HG02588 (cell line): ENCODE measurements around the gene TRIM34.
"Not testable (repeated sequence)": the region's sequence is repeated elsewhere in the genome, so short reads cannot be mapped to it uniquely, and the experiment has no call there.

Experiments used
- ATAC-seq: cut with Tn5 transposase; IDR thresholded peaks from one replicate; pipeline ENCODE4 v1.9.1; 2021; ENCODE audit warnings: mild to moderate bottlenecking, moderate library complexity; ENCODE audit not compliant: unreplicated experiment

Gene TRIM34, protein sequence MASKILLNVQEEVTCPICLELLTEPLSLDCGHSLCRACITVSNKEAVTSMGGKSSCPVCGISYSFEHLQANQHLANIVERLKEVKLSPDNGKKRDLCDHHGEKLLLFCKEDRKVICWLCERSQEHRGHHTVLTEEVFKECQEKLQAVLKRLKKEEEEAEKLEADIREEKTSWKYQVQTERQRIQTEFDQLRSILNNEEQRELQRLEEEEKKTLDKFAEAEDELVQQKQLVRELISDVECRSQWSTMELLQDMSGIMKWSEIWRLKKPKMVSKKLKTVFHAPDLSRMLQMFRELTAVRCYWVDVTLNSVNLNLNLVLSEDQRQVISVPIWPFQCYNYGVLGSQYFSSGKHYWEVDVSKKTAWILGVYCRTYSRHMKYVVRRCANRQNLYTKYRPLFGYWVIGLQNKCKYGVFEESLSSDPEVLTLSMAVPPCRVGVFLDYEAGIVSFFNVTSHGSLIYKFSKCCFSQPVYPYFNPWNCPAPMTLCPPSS

DNA sequence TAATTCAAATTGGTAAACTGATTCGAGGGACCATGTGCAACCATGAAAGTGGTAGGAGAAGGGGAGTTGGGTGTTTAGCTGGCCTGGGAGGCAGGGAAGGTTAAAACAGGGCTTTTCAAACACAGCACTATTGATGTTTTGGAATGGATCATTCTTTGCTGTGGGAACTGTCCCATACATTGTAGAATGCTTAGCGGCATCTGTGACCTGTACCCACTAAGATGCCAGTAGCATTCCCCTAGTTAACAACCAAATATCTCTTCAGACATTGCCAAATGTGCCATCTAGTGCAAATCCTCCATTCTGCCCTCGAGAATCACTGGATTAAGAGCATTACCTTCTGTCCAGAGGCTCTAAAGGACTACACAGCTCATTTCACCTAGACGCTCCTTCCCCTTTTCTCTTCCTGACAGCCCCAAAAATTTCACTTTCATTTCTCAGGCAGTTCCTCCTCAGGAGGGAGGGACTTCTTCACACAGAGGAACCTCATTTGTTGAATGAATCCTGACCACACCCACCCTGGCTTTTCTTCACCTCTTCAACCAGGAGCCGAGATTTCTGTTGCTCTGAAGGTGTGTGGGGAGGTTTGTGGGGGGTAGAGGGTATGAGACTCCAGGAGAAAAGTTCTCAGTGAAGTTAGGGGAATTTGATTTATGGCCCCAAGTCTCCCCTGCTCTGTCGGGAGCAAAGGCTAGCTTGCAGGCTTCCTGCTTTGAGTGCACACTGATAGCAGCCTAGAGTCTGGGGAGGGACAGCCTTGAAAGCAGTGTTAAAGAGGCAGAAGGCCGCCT is at the start of gene TRIM34:
Gene TRIM34, plus strand, starts transcription at position 513 of the 791 bp plus-strand sequence. CDS start 7,331 bp downstream, outside the sequence.
- peak; percentile 98 for ATAC-seq

DNA sequence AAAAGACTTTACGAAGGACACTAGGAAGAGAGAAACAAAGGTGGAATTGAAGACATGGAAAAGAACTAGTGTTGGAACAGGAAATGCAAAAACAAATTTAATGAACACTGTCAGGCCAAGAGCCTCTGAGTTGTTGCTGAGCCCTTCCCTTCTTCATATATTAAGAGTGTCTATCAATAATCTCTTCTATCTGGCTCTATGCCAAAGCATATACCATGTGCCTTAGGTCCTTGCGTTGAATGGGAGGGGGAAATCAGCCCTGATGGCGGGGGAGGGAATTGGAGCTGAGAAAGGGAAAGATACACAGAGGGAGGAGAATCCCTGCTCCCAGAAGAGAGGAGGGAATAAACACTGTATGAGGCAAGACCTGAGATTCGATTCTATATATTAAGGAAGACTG is 49.6 kb upstream of the TRIM34 start:
- no peak for ATAC-seq

DNA sequence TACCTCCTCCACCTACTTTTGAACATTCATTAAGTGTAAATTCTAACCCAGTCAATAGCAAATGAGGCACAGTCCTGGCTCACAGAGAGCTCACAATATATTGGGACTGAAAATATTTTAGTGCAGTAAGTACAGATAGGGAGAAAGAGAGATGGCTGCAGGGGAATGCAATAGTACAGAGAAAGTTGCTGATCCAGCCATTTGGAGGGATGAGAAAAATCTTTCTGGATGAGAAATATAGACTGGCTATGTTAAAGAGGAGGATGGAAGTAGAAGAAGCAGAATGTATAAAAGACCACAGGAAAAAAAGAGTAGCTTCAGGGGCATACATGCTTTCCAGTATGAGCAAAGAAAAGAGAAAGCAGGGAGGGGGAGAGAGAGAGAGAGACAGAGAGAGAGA is 47.7 kb upstream of the TRIM34 start:
- ATAC-seq: no peak

DNA sequence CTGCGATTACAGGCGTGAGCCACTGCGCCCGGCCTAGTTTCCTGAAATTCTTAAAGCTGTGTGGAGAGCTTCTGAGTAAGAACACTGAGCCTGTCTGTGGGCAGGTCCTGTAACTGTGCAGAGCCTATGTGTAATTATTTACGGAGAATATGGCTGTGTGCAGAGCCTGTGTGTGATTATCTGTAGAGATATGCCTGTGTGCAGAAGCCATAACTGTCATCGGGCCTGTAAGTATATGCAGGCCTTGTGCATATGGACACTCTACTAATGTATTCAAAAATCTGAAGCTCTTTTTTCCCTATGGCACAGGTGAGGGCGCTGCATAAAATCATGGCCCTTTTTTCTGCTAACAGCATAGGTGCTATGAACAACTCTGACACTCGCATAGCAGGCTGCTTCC is 44.2 kb upstream of the TRIM34 start, which contains the start of gene OR52B6:
Gene OR52B6, plus strand, starts transcription at position 301 of the 400 bp plus-strand sequence. Its CDS starts 0 bp downstream, at position 301.
- ATAC-seq: no peak

DNA sequence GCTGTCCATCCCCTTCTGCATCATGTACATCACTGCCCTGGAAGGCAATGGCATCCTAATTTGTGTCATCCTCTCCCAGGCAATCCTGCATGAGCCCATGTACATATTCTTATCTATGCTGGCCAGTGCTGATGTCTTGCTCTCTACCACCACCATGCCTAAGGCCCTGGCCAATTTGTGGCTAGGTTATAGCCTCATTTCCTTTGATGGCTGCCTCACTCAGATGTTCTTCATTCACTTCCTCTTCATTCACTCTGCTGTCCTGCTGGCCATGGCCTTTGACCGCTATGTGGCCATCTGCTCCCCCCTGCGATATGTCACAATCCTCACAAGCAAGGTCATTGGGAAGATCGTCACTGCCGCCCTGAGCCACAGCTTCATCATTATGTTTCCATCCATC is 43.8 kb upstream of the TRIM34 start:
- no peak for ATAC-seq

DNA sequence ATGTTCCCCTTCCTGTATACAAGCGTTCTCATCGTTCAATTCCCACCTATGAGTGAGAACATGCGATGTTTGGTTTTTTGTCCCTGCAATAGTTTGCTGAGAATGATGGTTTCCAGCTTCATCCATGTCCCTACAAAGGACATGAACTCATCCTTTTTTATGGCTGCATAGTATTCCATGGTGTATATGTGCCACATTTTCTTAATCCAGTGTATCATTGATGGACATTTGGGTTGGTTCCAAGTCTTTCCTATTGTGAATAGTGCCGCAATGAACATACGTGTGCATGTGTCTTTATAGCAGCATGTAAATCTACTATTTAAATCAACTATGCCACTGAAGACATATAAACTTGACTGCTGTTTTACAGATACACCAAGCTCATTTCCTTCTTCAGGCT is 40.3 kb upstream of the TRIM34 start:
- ATAC-seq: not testable (repeated sequence)

DNA sequence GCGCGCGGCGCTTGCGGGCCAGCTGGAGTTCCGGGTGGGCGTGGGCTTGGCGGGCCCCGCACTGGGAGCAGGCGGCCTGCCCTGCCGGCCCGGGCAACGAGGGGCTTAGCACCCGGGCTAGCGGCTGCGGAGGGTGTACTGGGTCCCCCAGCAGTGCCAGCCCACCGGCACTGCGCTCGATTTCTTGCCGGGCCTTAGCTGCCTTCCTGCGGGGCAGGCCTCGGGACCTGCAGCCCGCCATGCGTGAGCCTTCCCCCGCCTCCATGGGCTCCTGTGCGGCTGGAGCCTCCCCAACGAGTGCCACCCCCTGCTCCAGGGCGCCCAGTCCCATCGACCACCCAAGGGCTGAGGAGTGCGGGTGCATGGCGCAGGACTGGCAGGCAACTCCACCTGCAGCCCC is 34.9 kb upstream of the TRIM34 start:
- not testable (repeated sequence) for ATAC-seq

DNA sequence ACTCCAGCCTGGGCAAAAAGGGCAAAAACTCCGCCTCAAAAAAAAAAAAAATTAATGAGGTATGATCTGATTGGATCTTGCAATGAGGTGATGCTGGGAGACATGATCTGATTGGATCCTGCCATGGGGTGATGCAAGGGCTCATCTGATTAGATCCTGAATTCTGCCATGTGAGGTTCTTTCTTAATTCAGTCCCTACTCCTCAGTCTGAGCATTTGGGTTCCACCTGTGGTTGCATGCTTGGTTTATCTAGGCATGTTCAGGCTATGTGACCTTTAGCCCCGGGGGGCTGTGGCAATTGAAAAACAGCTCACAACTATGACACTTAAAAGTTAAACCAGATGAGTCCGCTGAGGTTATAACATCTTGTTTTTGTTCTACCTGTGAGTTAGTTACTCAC is 33.2 kb upstream of the TRIM34 start:
- ATAC-seq: no peak

DNA sequence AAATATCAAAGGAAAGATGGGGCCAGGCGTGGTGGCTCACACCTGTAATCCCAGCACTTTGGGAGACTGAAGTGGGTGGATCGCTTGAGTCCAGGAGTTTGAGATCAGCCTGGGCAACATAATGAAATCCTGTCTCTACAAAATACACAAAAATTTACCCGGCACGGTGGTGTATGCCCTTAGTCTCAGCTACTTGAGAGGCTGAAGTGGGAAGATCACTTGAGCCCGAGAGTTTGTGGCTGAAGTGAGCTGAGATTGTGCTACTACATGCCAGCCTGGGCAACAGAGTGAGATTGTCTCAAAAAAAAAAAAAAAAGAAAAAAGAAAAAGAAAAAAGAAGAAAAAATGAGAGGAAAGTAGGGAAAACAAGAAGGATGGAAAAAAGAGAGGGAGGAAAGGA is 32.2 kb upstream of the TRIM34 start:
- ATAC-seq: no peak

DNA sequence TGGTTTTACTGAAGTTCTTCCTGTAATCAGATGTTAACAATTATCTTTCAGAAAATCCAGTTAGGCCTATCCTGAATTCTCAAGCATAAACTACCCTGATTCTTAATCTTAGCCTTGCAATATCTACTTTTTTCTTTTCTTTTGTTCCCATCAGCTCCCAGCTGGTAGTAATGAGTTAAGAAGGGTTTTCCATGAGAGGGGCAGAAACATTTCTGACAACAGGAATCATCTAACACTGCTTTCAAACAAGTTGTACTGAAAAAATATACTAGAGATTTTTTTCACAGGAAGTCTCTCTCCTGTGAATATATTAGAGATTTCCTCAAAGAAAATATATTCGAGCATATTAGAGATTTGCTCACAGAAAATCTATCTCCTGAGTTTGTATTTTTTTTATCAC is 31.7 kb upstream of the TRIM34 start:
- no peak for ATAC-seq

DNA sequence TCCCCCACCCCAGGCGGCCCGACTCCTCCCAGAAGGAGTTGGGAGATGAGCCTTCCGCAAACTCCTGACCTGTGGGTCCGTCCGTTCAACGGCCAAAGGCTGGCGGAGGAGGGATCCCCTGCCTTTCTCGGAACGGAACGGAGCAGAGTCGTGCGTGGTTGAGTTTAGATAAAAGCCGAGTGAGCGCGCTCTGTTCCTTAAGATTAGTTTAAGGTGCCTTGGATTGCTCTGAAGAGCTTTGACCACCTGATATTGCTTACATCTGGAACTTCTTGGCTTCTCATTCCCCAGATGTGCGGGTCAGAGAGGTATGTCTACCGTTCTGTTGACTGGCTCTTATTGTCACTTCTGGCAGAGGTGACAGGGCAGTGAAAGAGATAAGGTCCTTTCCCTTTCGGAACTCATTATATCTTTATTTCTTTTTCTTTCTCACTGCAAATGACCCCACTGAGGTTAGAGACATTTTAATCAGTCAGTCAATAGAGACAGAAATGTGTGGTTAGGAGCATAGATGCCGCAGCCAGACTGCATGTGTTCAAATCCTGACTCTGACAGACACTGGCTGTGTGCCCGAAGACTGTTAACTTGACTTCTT is 28.1 kb upstream of the TRIM34 start, which contains the start of gene TRIM6:
Gene TRIM6, plus strand, starts transcription at position 31 of the 595 bp plus-strand sequence. Its CDS starts 261 bp downstream, at position 292.
- peak; percentile 50 for ATAC-seq

DNA sequence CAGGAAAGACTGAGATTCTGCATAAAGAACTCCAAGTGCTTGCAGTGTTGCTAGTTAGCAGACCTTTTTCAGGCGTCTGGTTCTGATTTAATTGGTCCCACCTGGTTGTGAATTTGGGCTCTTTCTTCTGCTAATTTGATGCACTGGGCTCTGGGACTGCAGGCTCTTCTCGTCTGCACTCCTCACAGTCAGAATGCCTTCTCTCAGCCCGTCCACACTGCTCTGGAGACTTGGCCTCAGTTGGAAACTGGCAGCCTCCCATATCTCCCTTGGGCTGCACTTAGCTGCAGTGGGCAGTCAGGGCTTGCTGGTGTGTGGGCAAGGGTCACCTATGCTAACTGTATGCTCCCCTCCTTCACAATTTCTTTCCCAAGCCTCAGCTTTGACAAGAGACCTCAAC is 26.8 kb upstream of the TRIM34 start:
- no peak for ATAC-seq

DNA sequence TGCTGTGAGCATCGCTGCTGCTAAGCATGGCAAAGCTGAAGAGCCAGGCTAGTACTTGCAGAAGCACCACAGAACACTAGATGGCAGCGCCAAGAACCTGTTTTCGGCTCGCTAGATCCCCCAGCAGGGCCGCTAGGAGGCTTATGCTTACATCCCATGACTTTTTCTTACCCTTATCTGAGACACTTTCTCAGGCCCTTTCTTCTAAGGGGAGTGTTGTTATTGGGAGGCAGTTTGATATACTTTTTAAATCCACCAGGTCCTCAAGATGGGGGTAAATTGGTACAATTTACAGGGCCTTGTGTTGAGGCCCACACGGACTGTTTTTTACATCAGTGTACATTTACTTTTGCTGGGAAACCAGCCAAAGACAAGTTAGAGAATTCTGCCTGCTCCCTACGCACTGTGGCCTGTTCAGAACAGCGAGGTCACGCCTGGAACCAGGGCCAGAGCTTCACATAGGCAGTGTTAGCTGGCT is 24.4 kb upstream of the TRIM34 start:
- peak; percentile 90 for ATAC-seq

DNA sequence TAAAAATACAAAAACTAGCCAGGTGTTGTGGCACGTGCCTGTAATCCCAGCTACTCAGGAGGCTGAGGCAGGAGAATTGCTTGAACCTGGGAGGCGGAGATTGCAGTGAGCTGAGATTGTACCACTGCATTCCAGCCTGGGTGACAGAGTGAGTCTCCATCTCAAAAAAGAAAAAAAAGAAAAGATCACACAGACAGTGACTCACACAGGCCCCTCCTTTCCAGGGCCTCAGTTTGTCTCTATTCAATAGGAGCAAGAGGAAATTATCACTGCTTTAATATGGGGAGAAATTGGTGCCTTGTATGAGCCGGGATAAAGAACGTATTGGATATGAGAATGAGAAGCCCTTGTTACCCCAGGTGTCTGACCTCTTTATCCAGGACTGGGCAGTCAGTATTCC is 22.0 kb upstream of the TRIM34 start:
- ATAC-seq: not testable (repeated sequence)

DNA sequence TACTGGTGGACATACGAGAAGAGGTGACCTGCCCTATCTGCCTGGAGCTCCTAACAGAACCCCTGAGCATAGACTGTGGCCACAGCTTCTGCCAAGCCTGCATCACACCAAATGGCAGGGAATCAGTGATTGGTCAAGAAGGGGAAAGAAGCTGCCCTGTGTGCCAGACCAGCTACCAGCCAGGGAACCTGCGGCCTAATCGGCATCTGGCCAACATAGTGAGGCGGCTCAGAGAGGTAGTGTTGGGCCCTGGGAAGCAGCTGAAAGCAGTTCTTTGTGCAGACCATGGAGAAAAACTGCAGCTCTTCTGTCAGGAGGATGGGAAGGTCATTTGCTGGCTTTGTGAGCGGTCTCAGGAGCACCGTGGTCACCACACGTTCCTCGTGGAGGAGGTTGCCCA is 21.5 kb upstream of the TRIM34 start:
- ATAC-seq: no peak

DNA sequence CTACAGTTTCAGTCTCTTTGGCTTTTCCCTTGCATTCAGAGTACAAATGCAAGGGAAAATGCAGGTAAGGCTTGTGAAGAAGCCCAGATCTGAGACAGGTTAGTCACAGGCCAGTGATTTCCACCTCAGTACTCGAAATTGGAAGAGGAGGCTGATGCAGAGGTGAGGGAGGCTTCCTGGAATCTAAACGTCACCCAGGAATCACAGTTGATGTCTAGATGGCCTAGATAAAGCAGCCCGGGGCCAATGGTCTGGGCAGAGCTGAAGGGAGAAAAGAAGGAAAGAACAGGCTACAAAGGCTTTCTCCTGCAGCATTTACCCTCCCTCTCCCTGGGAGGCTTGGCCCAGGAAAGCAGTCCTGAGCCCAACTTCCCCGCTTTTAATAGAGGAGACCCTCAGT is 19.9 kb upstream of the TRIM34 start:
- no peak for ATAC-seq

DNA sequence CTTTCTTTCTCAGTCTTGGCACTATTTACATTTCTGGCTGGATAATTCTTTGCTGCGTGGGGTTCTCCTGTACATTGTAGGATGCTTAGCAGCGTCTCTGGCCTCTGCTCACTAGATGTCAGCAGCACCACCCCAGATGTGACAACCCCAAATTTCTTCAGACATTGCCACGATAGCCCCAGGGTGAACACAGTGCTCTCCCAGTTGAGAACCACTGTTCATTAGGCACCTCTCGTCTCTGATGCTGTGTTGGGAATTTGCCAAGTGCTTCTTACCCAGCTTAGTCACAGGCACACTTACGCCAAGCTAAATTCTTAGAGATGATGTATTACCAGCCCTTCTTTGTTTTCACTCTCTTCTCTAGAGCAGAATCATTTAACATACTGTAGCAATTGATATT is 19.0 kb upstream of the TRIM34 start:
- ATAC-seq: no peak

DNA sequence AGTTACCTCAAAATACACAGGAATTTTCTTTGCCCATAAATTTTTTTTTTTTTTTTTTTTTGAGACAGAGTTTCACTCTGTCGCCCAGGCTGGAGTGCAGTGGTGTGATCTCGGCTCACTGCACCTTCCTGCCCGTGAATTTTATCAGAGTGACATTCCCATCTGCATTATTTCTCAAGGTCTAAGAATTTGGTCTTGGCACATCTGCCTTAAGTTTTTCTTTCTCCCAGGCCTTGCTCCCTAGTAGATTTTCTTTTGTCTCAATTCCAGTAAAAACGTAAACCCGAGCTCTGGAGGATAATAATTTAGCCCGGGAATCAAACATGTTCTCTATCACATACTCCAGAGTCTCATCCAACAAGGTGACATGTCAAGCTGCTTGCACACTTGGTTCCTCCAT is 16.0 kb upstream of the TRIM34 start:
- ATAC-seq: no peak

DNA sequence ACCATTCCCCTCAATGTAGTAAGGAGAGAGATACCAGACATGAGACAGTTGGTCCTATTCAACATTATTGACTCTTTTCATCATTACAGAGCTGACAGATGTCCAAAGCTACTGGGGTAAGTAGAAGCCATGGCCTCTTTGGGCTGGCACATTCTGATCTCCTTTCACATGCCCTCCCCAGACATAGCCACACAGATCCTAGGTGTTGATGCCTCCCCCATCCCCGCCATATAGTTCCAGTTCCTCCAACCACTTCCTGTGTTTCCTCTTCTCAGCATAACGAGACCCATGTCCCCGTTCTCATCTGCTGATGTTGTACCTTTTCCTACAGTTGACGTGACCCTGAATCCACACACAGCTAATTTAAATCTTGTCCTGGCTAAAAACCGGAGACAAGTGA is 14.4 kb upstream of the TRIM34 start:
- ATAC-seq: no peak

DNA sequence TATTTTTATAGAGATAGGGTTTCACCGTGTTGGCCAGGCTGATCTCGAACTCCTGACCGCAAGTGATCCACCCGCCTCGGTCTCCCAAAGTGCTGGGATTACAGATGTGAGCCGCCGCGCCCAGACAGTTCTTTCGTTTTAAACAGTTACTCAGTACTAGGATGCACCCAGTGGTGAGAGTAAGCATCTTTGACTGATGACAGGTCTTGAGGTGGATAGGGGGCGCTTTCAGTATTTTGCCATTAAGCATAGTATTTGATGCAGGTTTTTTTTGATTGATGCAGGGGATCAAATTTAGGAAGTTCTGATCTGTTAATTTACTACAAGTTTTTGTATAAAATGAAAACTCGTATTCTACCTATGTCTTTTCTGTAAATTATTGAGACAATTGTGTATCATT is 13.2 kb upstream of the TRIM34 start:
- ATAC-seq: no peak

DNA sequence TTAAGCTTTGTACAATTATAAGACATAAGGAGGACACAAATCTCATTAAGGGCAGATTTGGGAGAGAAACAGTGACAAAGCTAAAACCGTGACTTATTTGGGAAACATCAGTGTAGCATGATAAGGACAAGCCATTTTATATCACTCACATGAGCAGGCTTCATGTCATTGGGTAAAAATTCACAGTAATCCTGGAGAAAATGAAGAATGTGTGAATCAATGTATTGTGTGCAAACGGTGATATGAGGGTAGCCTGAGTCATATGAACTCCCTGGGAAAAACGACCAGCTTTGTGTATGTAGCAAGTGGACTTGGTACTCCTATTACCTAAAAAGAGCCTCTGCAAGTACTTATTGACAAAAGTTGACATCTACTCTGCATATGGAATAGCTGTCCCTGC is 6.0 kb upstream of the TRIM34 start:
- ATAC-seq: no peak
